H1 (cell line): ENCODE results near the gene EPS8L1. TPM values are rescaled to one million over a fixed set of nuclear protein-coding genes. Genes with fewer than 3 reads are reported as not detected.

Source experiments
- CTCF ChIA-PET: fragments of 300-600 bp; sonication (Branson Sonifier 250); formaldehyde crosslinking; loops from one replicate; lab custom pipeline; 2021; ENCODE audit not compliant: partially characterized antibody; lab: Charles Lee
- POLR2A ChIA-PET: fragments of 300-600 bp; sonication (Branson Sonifier 250); formaldehyde crosslinking; loops from one replicate; lab custom pipeline; 2021; ENCODE audit warnings: inconsistent platforms; ENCODE audit not compliant: partially characterized antibody; lab: Charles Lee
- DNase-seq, 2 experiments: peaks; one replicate each; pipeline versions ENCODE4 v3.0.0 to v3.0.0-alpha.2; 2010 to 2022; ENCODE audit warnings: low spot score in 2 of 2, low read depth in 1 of 2, mixed read lengths in 1 of 2
- FAIRE-seq: peaks from 2 replicates; lab custom pipeline; 2011; peaks lifted over from hg19 to GRCh38; lab: Jason Lieb, UNC
- H2AFZ ChIP-seq: 2 replicates; pipeline ENCODE4 v1.8.1; 2012; ENCODE audit warnings: low read length, inconsistent platforms
- H2AK5ac ChIP-seq: 2 replicates; pipeline ENCODE4 v1.6.1; 2013; ENCODE audit warnings: low read depth, low read length
- H2BK120ac ChIP-seq: replicated peaks from 2 replicates; pipeline ENCODE3; 2013; ENCODE audit warnings: low read depth, low read length, inconsistent platforms
- H2BK12ac ChIP-seq: 2 replicates; pipeline ENCODE4 v1.6.1; 2013; ENCODE audit warnings: low read depth, low read length
- H2BK15ac ChIP-seq: 2 replicates; pipeline ENCODE4 v1.6.1; 2013; ENCODE audit warnings: low read length
- H2BK20ac ChIP-seq: 2 replicates; pipeline ENCODE4 v1.6.1; 2013; ENCODE audit warnings: low read length
- H2BK5ac ChIP-seq: 2 replicates; pipeline ENCODE4 v1.6.1; 2013; ENCODE audit warnings: low read depth, low read length
- H3K14ac ChIP-seq: 2 replicates; pipeline ENCODE4 v1.6.1; 2013; ENCODE audit warnings: inconsistent platforms; ENCODE audit not compliant: insufficient read length
- H3K18ac ChIP-seq: 2 replicates; pipeline ENCODE4 v1.6.1; 2013; ENCODE audit warnings: low read length; ENCODE audit errors: extremely low read depth
- H3K23ac ChIP-seq: 2 replicates; pipeline ENCODE4 v1.6.1; 2013; ENCODE audit warnings: inconsistent platforms; ENCODE audit not compliant: insufficient read length
- H3K23me2 ChIP-seq: 2 replicates; pipeline ENCODE4 v1.6.1; 2013; ENCODE audit warnings: low read depth, low read length
- H3K27ac ChIP-seq: 2 replicates; pipeline ENCODE4 v1.6.1; 2011; ENCODE audit warnings: low read depth, low read length, inconsistent platforms
- H3K27me3 ChIP-seq, 4 experiments: replicated peaks in 1 of 4; 1 replicate in 1 of 4; 2 replicates in 3 of 4; pipeline versions ENCODE4 v1.6.1 to v1.8.1; 2011 to 2013; ENCODE audit warnings: low read length in 3 of 4, mild to moderate bottlenecking in 3 of 4, inconsistent platforms in 2 of 4, mixed read lengths in 2 of 4, moderate library complexity in 1 of 4; ENCODE audit not compliant: control insufficient read depth in 3 of 4, insufficient read depth in 3 of 4; ENCODE audit errors: extremely low read depth in 1 of 4
- H3K36me3 ChIP-seq, 4 experiments: 2 replicates each; pipeline versions ENCODE4 v1.6.1 to v1.8.1; 2011 to 2013; ENCODE audit warnings: mild to moderate bottlenecking in 4 of 4, low read length in 3 of 4, moderate library complexity in 2 of 4, control low read depth in 1 of 4, inconsistent platforms in 1 of 4; ENCODE audit not compliant: insufficient read depth in 4 of 4, control insufficient read depth in 2 of 4
- H3K4ac ChIP-seq: replicated peaks from 2 replicates; pipeline ENCODE3; 2013; ENCODE audit warnings: low read length, low read depth, mixed read lengths, inconsistent platforms; ENCODE audit not compliant: insufficient read length
- H3K4me1 ChIP-seq, 4 experiments: replicated peaks in 1 of 4; 1 replicate in 1 of 4; 2 replicates in 3 of 4; pipeline versions ENCODE4 v1.6.1 to v1.8.1; 2011 to 2013; ENCODE audit warnings: low read length in 3 of 4, inconsistent platforms in 2 of 4, mixed read lengths in 1 of 4; ENCODE audit not compliant: insufficient read depth in 4 of 4, control insufficient read depth in 3 of 4
- H3K4me2 ChIP-seq, 2 experiments: 2 replicates each; pipeline versions ENCODE4 v1.6.1 to v1.8.1; 2011 to 2013; ENCODE audit warnings: low read depth in 2 of 2, low read length in 2 of 2, control low read depth in 1 of 2, inconsistent platforms in 1 of 2, mild to moderate bottlenecking in 1 of 2; ENCODE audit not compliant: insufficient read depth in 1 of 2
- H3K4me3 ChIP-seq, 4 experiments: fragments of 200-600, 300-600 bp in 1 of 4; sonication (generic), shearing (Covaris generic), sonication (Bioruptor Twin) in 1 of 4; 2 replicates each; pipeline versions ENCODE4 v1.5.1 to v1.8.1; 2011 to 2016; ENCODE audit warnings: low read length in 4 of 4, low read depth in 3 of 4, control low read depth in 2 of 4, inconsistent platforms in 2 of 4, mild to moderate bottlenecking in 2 of 4, mixed read lengths in 1 of 4, moderate library complexity in 1 of 4; ENCODE audit not compliant: insufficient read depth in 2 of 4; ENCODE audit errors: extremely low read depth in 1 of 4
- H3K56ac ChIP-seq: replicated peaks from 2 replicates; pipeline ENCODE3; 2013; ENCODE audit warnings: low read depth, mild to moderate bottlenecking, mixed read lengths, low read length, inconsistent platforms; ENCODE audit not compliant: insufficient read length
- H3K79me1 ChIP-seq: 2 replicates; pipeline ENCODE4 v1.6.1; 2013; ENCODE audit warnings: low read depth, low read length, control low read depth
- H3K79me2 ChIP-seq, 2 experiments: 2 replicates each; pipeline versions ENCODE4 v1.6.1 to v1.8.1; 2012 to 2013; ENCODE audit warnings: low read length in 2 of 2, mild to moderate bottlenecking in 2 of 2, inconsistent platforms in 1 of 2; ENCODE audit not compliant: insufficient read depth in 2 of 2, control insufficient read depth in 1 of 2
- H3K9ac ChIP-seq, 4 experiments: replicated peaks in 1 of 4; 1 replicate in 1 of 4; 2 replicates in 3 of 4; pipeline versions ENCODE4 v1.6.1 to v1.8.1; 2011 to 2013; ENCODE audit warnings: low read depth in 3 of 4, low read length in 3 of 4, control low read depth in 2 of 4, mild to moderate bottlenecking in 2 of 4, moderate library complexity in 2 of 4, inconsistent platforms in 1 of 4; ENCODE audit errors: extremely low read depth in 1 of 4
- H3K9me3 ChIP-seq, 2 experiments: 2 replicates each; pipeline versions ENCODE4 v1.6.1 to v1.8.1; 2012 to 2013; ENCODE audit warnings: mild to moderate bottlenecking in 2 of 2, moderate library complexity in 2 of 2, control low read depth in 1 of 2, inconsistent platforms in 1 of 2, low read depth in 1 of 2, low read length in 1 of 2, mixed read lengths in 1 of 2; ENCODE audit not compliant: insufficient read depth in 2 of 2
- H4K20me1 ChIP-seq, 2 experiments: replicated peaks in 1 of 2; 2 replicates each; pipeline versions ENCODE3 to v1.8.1; 2011 to 2013; ENCODE audit warnings: inconsistent platforms in 2 of 2, low read length in 2 of 2, mild to moderate bottlenecking in 1 of 2; ENCODE audit not compliant: insufficient read depth in 2 of 2, control insufficient read depth in 1 of 2
- H4K5ac ChIP-seq: 2 replicates; pipeline ENCODE4 v1.6.1; 2013; ENCODE audit warnings: low read length, low read depth, mixed read lengths, inconsistent platforms; ENCODE audit not compliant: insufficient read length
- H4K8ac ChIP-seq: 2 replicates; pipeline ENCODE4 v1.8.0; 2013; ENCODE audit warnings: mild to moderate bottlenecking, moderate library complexity, low read length, inconsistent platforms; ENCODE audit not compliant: insufficient read depth; ENCODE audit errors: extremely low read depth
- H4K91ac ChIP-seq: replicated peaks from 2 replicates; pipeline ENCODE3; 2013; ENCODE audit warnings: low read length, mixed read lengths, inconsistent platforms; ENCODE audit not compliant: insufficient read length
- CTCF ChIP-seq, 3 experiments: IDR thresholded peaks; 1 replicate in 2 of 3; 2 replicates in 1 of 3; pipeline versions ENCODE4 v1.5.1 to v1.6.1; 2011; ENCODE audit warnings: low read length in 3 of 3, mild to moderate bottlenecking in 3 of 3, inconsistent platforms in 2 of 3, low read depth in 1 of 3, moderate library complexity in 1 of 3; ENCODE audit not compliant: insufficient read depth in 1 of 3; ENCODE audit errors: control extremely low read depth in 1 of 3
- RAD21 ChIP-seq, 2 experiments: IDR thresholded peaks in 1 of 2; conservative IDR thresholded peaks in 1 of 2; 2 replicates each; pipeline ENCODE4 v1.6.1; 2011; ENCODE audit warnings: low read depth in 2 of 2, low read length in 2 of 2, improper control_type of control experiment in 1 of 2, inconsistent platforms in 1 of 2, mild to moderate bottlenecking in 1 of 2, moderate library complexity in 1 of 2
- RNF2 ChIP-seq: fragments of 200-900, 300-1000 bp; sonication (generic); IDR thresholded peaks from 2 replicates; pipeline ENCODE4 v1.7.1; 2016; ENCODE audit warnings: borderline replicate concordance, low read depth, mild to moderate bottlenecking, antibody characterized with exemption, low read length; ENCODE audit not compliant: poor library complexity, severe bottlenecking; ENCODE audit errors: missing control alignments
- WGBS, 2 experiments: shearing (Covaris generic) in 1 of 2; methylation state at CpG; one replicate each; pipeline versions ENCODE4 v1.1.6 to v1.1.7; 2013 to 2015; ENCODE audit warnings: low lambda C conversion rate in 2 of 2, mixed read lengths in 2 of 2, inconsistent platforms in 1 of 2, low coverage in 1 of 2, missing lambda C conversion rate in 1 of 2; ENCODE audit not compliant: insufficient replicate concordance in 2 of 2, insufficient coverage in 1 of 2, insufficient read length in 1 of 2; ENCODE audit errors: extremely low coverage in 1 of 2, missing lambda C conversion rate in 1 of 2; 5-methylcytosine and 5-hydroxymethylcytosine counted together
- polyA plus RNA-seq, 7 experiments: library from polyadenylated mRNA; depleted of rRNA in 3 of 7; stranded (reverse) in 5 of 7; unstranded in 2 of 7; fragments of >200 nt in 5 of 7; fragments of 200-250 nt in 2 of 7; gene quantifications; 1 replicate in 5 of 7; 2 replicates in 1 of 7; 4 replicates in 1 of 7; pipeline versions ENCODE4 v1.2.1 to v1.2.3, GENCODE V29; 2011 to 2013; ENCODE audit warnings: missing spikeins in 2 of 7, mixed read lengths in 2 of 7
- total RNA-seq: library from RNA; stranded (reverse); fragmentation: NEBNext Ultra II Directional; extraction: Animal tissue kit (Norgen Biotek cat#: 25700); gene quantifications from 2 replicates; pipeline ENCODE4 v1.2.1, GENCODE V29; 2021
- TF ChIP-seq, protein P1 (sequence below): IDR thresholded peaks from 2 replicates; pipeline ENCODE4 v1.6.1; 2011; ENCODE audit warnings: low read depth, mild to moderate bottlenecking, low read length; ENCODE audit not compliant: insufficient read depth

EPS8L1 gene
- total and polyA plus RNA-seq, 2 of the 8 experiments (the other 6 are each of a cell fraction or from before 2014, with no cell fraction given) = 19.8 to 30.2 TPM

- Histone ChIP-seq H3K4me1 (peaks cover 0 to 2% (median 0%) of the 10 kb centered on the region in 4 experiments; a peak in 1 of 7 replicates), H3K9me3 (no peaks in the 10 kb centered on the region), H3K23ac (no peak overlapping the region), H3K14ac (no peak overlapping the region), H3K79me1 (no peaks in the 10 kb centered on the region), H3K4me3 (no peak overlapping the region), H4K5ac (no peak overlapping the region), H3K18ac (no peak overlapping the region), H3K27me3 (no peaks in the 10 kb centered on the region), H2BK20ac (no peak overlapping the region), H2AFZ (no peak overlapping the region), H4K8ac (no peak overlapping the region), H3K27ac (no peak overlapping the region), H2AK5ac (no peak overlapping the region), H2BK12ac (no peak overlapping the region), H4K91ac (no peak overlapping the region), H3K9ac (no peak overlapping the region), H4K20me1 (no peaks in the 10 kb centered on the region), H3K36me3 (peaks cover 0 to 19% (median 4%) of the 10 kb centered on the region in 4 experiments; a peak in 4 of 8 replicates), H2BK15ac (no peak overlapping the region), H3K56ac (no peak overlapping the region), H3K23me2 (no peaks in the 10 kb centered on the region; the same call in 1 of the 2 replicates), H3K79me2 (no peaks in the 10 kb centered on the region), H2BK5ac (no peak overlapping the region), H3K4ac (no peak overlapping the region), H2BK120ac (no peak overlapping the region), H3K4me2 (no peak overlapping the region)
- TF ChIP-seq RNF2 (no peak), RAD21 (IDR thresholded peaks at IDR 0.05 in 1 of 2, conservative IDR thresholded peaks at IDR 0.05 in 1 of 2; ENCODE audit: low read depth in 2 of 2, low read length in 2 of 2) (peak in 1 of 2 experiments; percentile 39; a peak in 2 of 4 replicates), CTCF (IDR thresholded peaks at IDR 0.05; ENCODE audit: control extremely low read depth in 1 of 3, insufficient read depth in 1 of 3, low read depth in 1 of 3, low read length in 3 of 3) (0 out of 4 replicates have a peak, but pooled peaks of 1 of the 3 experiments have one; percentile 5)
- TF ChIP-seq, protein P1, sequence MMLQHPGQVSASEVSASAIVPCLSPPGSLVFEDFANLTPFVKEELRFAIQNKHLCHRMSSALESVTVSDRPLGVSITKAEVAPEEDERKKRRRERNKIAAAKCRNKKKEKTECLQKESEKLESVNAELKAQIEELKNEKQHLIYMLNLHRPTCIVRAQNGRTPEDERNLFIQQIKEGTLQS = no peak
- ChIA-PET POLR2A (interaction anchor here (0.7 to 2.7 kb wide), 8 partner anchors 8 to 46 kb away, joined by 3 to 14 read pairs (median 4); no protein-coding TSS in a partner anchor), CTCF (interaction anchor here (0.6 to 3.3 kb wide), 11 partner anchors 9 to 286 kb away, joined by 3 to 17 read pairs (median 5); partner anchors contain the start of gene PPP1R12C)
- WGBS, 2 experiments = 92% methylated on average over 14 of the region's 14 CpGs; no CpG with 5 or more reads in 1 of the 2 experiments
- DNase-seq = no peak
- FAIRE-seq = no peak
Measured at GRCh38 chr19:55132453-55133129, 56.9 kb downstream of the EPS8L1 start.
